Osteoblast (primary cell): ENCODE data around the gene EPB41L3. TPM values are rescaled to one million over a fixed set of nuclear protein-coding genes. Genes with fewer than 3 reads are reported as not detected.
A peak's percentile ranks its signal among the peaks of the same experiment; 100 is the strongest.

ENCODE experiments used
- DNase-seq: peaks from one replicate; pipeline ENCODE4 v3.0.0; 2011; ENCODE audit warnings: low spot score, mixed read lengths; ENCODE audit not compliant: insufficient read length; ENCODE audit errors: missing footprints
- H2AFZ ChIP-seq: 2 replicates; pipeline ENCODE4 v1.6.0; 2011; ENCODE audit warnings: mild to moderate bottlenecking, low read length
- H3K27ac ChIP-seq: 2 replicates; pipeline ENCODE4 v1.5.1; 2011; ENCODE audit warnings: mild to moderate bottlenecking, low read depth, low read length, moderate library complexity
- H3K27me3 ChIP-seq: 2 replicates; pipeline ENCODE4 v1.6.0; 2012; ENCODE audit warnings: mild to moderate bottlenecking, control low read depth, inconsistent platforms, low read length, moderate library complexity; ENCODE audit not compliant: insufficient read depth
- H3K36me3 ChIP-seq: 2 replicates; pipeline ENCODE4 v1.5.1; 2011; ENCODE audit warnings: mild to moderate bottlenecking, low read length, control low read depth, moderate library complexity; ENCODE audit not compliant: insufficient read depth
- H3K4me1 ChIP-seq: 2 replicates; pipeline ENCODE4 v1.5.1; 2011; ENCODE audit warnings: mild to moderate bottlenecking, low read length, control low read depth, moderate library complexity; ENCODE audit not compliant: insufficient read depth
- H3K4me2 ChIP-seq: 2 replicates; pipeline ENCODE4 v1.6.0; 2011; ENCODE audit warnings: mild to moderate bottlenecking, low read length; ENCODE audit not compliant: insufficient read depth
- H3K4me3 ChIP-seq: fragments of 200-600 bp; sonication (generic); 3 replicates; pipeline ENCODE4 v1.5.1; 2012; ENCODE audit warnings: mild to moderate bottlenecking, low read length, inconsistent platforms; ENCODE audit not compliant: insufficient read depth
- H3K79me2 ChIP-seq: 2 replicates; pipeline ENCODE4 v1.6.0; 2012; ENCODE audit warnings: mild to moderate bottlenecking, low read length, control low read depth, inconsistent platforms; ENCODE audit not compliant: insufficient read depth
- H3K9me3 ChIP-seq: 2 replicates; pipeline ENCODE4 v1.5.1; 2011; ENCODE audit warnings: low read depth, low read length, control low read depth
- H4K20me1 ChIP-seq: 2 replicates; pipeline ENCODE4 v1.6.0; 2012; ENCODE audit warnings: mild to moderate bottlenecking, low read length, control low read depth; ENCODE audit not compliant: insufficient read depth
- total RNA-seq: library from RNA; depleted of rRNA; stranded (reverse); fragments of >200 nt; gene quantifications from 2 replicates; pipeline ENCODE4 v1.2.3, GENCODE V29; 2012
- TF ChIP-seq, protein P1 (sequence below): IDR thresholded peaks from 2 replicates; pipeline ENCODE4 v1.5.1; 2011; ENCODE audit warnings: mild to moderate bottlenecking, low read depth, low read length, moderate library complexity; ENCODE audit errors: extremely low read depth

EPB41L3 gene
- total RNA-seq, 1 donor, result 0.72 TPM

DNA sequence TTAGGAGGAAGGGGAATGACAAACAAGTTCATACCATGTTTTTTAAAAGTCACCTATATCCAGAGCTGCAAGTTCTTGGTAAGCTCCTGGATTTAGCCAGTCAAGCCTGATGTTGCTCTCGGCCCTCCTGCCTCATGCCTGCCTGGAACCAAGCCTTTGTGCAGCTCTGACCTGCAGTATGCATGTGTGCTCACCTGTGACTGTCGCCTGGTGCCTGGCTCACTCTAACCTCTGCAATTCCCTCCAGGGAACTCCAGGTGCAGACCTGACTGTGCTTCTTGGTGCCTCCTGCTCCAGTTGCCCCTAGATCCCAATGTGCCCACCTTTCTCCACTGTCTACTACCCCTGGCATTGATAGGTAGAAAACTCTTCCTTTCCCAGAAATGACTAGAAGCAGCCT lies 163.2 kb downstream of the EPB41L3 start:
- DNase-seq, result peak; percentile 8
- Histone ChIP-seq H3K9me3 (peaks cover 2% of the 10 kb centered on the region), H3K79me2 (no peaks in the 10 kb centered on the region), H3K4me2 (no peak overlapping the region), H4K20me1 (no peaks in the 10 kb centered on the region), H3K27me3 (no peaks in the 10 kb centered on the region), H3K4me1 (no peaks in the 10 kb centered on the region), H3K27ac (no peak overlapping the region), H3K4me3 (no peak overlapping the region), H3K36me3 (no peaks in the 10 kb centered on the region), H2AFZ (no peak overlapping the region)
- TF ChIP-seq, protein P1, sequence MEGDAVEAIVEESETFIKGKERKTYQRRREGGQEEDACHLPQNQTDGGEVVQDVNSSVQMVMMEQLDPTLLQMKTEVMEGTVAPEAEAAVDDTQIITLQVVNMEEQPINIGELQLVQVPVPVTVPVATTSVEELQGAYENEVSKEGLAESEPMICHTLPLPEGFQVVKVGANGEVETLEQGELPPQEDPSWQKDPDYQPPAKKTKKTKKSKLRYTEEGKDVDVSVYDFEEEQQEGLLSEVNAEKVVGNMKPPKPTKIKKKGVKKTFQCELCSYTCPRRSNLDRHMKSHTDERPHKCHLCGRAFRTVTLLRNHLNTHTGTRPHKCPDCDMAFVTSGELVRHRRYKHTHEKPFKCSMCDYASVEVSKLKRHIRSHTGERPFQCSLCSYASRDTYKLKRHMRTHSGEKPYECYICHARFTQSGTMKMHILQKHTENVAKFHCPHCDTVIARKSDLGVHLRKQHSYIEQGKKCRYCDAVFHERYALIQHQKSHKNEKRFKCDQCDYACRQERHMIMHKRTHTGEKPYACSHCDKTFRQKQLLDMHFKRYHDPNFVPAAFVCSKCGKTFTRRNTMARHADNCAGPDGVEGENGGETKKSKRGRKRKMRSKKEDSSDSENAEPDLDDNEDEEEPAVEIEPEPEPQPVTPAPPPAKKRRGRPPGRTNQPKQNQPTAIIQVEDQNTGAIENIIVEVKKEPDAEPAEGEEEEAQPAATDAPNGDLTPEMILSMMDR, result no peak

DNA sequence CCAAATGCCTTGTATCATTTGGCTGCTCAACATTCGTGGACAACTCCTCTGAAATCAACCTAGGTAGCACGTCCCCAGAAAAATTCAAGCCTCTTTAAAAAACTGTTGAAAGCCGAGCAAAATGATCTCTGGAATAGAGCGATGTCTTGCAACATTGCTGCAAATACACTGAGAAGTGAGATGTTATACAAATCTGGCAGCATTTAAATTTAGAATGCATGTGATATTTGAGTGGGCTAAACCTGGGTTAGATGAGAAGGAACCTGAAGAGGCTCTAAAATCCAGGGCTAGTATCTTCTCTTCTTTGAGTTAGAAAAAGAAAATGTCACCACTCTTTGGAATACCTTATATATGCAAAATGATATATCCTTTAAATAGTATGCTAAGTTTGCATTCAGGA lies 166.8 kb downstream of the EPB41L3 start:
- H4K20me1 ChIP-seq, result no peaks in the 10 kb centered on the region
- H3K27ac ChIP-seq, result no peak overlapping the region
- H2AFZ ChIP-seq, result no peak overlapping the region
- H3K4me2 ChIP-seq, result no peak overlapping the region
- H3K9me3 ChIP-seq, result peaks cover 2% of the 10 kb centered on the region
- no peak for DNase-seq
- no peaks in the 10 kb centered on the region for H3K27me3 ChIP-seq
- H3K4me1 ChIP-seq, result no peaks in the 10 kb centered on the region
- TF ChIP-seq, protein P1, result no peak
- H3K79me2 ChIP-seq, result no peaks in the 10 kb centered on the region
- H3K36me3 ChIP-seq, result no peaks in the 10 kb centered on the region
- H3K4me3 ChIP-seq, result no peak overlapping the region

DNA sequence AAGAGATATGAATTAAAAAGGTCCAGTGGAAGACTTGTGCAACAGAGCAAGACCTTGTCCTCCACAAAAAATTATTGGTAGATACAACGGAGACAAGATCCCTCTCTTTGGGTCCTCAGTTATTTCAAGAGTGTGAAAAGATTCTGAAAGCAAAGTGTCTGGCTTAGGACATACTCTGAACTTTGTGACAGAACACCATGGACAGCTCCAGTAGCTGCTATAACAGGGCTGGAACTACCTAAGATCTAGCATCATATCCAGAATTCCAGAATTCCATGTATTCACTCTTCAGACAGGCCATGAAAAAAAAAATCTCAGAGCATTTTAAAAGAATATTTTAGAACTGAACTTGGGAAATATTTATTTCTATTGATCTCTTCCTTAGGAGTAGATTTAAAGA lies 173.5 kb downstream of the EPB41L3 start:
- Histone ChIP-seq H3K4me3 (no peak overlapping the region), H3K27me3 (no peaks in the 10 kb centered on the region), H3K36me3 (no peaks in the 10 kb centered on the region), H3K79me2 (no peaks in the 10 kb centered on the region), H3K4me2 (no peak overlapping the region), H3K4me1 (no peaks in the 10 kb centered on the region), H4K20me1 (no peaks in the 10 kb centered on the region), H3K9me3 (no peaks in the 10 kb centered on the region), H2AFZ (no peak overlapping the region), H3K27ac (no peak overlapping the region)
- DNase-seq, result no peak
- TF ChIP-seq, protein P1, result no peak

DNA sequence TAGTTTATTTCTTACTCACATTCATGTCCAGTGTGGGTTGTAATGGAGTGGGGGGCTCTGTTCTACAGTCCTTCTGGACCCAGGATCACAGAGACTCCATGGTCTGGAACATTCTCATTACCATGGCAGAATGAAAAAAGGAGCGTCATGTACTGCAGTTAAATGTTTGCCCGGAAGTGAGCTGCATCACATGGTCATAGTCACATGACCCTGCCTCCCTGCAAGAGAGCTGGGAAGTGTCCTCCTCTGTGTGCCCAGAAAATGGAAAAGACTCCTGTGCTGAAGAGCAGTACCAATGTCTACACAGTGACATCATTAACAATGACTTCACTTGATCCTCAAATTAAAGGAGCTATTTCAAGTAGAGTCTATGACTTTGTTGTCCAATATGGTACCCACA lies 174.3 kb downstream of the EPB41L3 start:
- Histone ChIP-seq H3K4me2 (no peak overlapping the region), H3K9me3 (no peaks in the 10 kb centered on the region), H3K79me2 (no peaks in the 10 kb centered on the region), H3K27ac (no peak overlapping the region), H2AFZ (no peak overlapping the region), H3K4me3 (no peak overlapping the region), H3K27me3 (no peaks in the 10 kb centered on the region), H3K36me3 (no peaks in the 10 kb centered on the region), H4K20me1 (no peaks in the 10 kb centered on the region), H3K4me1 (no peaks in the 10 kb centered on the region)
- TF ChIP-seq, protein P1, result no peak
- no peak for DNase-seq
